AG04450 (cell line): ENCODE results near the gene SEMA4D. TPM values are rescaled to one million over a fixed set of nuclear protein-coding genes. Genes with fewer than 3 reads are reported as not detected.

Source experiments
- CTCF ChIA-PET: fragments of 300-600, 350-600 bp; formaldehyde crosslinking; extraction: SDS; loops from one replicate; lab custom pipeline; 2022; ENCODE audit warnings: antibody characterized with exemption, inconsistent platforms; lab: Charles Lee
- POLR2A ChIA-PET: fragments of 350-600 bp; formaldehyde crosslinking; extraction: SDS; loops from one replicate; lab custom pipeline; 2021; ENCODE audit warnings: antibody characterized with exemption, inconsistent platforms; lab: Yijun Ruan, JAX
- DNase-seq: peaks from one replicate; pipeline ENCODE4 v3.0.0-alpha.2; 2011; ENCODE audit warnings: low read depth, low spot score
- H3K27ac ChIP-seq: one replicate; pipeline ENCODE4 v1.5.1; 2012; ENCODE audit warnings: low read depth, low read length, control low read depth
- H3K27me3 ChIP-seq: one replicate; pipeline ENCODE4 v1.6.0; 2012; ENCODE audit warnings: low read length; ENCODE audit not compliant: control insufficient read depth, insufficient read depth
- H3K4me3 ChIP-seq: 2 replicates; pipeline ENCODE4 v1.5.1; 2011; ENCODE audit warnings: mild to moderate bottlenecking, low read depth, low read length, control low read depth
- H3K9me3 ChIP-seq: 2 replicates; pipeline ENCODE4 v1.5.1; 2012; ENCODE audit warnings: low read length; ENCODE audit not compliant: control insufficient read depth, insufficient read depth
- polyA plus RNA-seq: library from polyadenylated mRNA; depleted of rRNA; stranded (reverse); fragments of >200 nt; gene quantifications from 2 replicates; pipeline ENCODE4 v1.2.3, GENCODE V29; 2011
- TF ChIP-seq, protein P1 (sequence below): IDR thresholded peaks from 2 replicates; pipeline ENCODE4 v1.5.1; 2011; ENCODE audit warnings: low read depth, low read length, control low read depth, inconsistent platforms

SEMA4D gene
- polyA plus RNA-seq, 1 experiment, result 2.8 TPM

DNA sequence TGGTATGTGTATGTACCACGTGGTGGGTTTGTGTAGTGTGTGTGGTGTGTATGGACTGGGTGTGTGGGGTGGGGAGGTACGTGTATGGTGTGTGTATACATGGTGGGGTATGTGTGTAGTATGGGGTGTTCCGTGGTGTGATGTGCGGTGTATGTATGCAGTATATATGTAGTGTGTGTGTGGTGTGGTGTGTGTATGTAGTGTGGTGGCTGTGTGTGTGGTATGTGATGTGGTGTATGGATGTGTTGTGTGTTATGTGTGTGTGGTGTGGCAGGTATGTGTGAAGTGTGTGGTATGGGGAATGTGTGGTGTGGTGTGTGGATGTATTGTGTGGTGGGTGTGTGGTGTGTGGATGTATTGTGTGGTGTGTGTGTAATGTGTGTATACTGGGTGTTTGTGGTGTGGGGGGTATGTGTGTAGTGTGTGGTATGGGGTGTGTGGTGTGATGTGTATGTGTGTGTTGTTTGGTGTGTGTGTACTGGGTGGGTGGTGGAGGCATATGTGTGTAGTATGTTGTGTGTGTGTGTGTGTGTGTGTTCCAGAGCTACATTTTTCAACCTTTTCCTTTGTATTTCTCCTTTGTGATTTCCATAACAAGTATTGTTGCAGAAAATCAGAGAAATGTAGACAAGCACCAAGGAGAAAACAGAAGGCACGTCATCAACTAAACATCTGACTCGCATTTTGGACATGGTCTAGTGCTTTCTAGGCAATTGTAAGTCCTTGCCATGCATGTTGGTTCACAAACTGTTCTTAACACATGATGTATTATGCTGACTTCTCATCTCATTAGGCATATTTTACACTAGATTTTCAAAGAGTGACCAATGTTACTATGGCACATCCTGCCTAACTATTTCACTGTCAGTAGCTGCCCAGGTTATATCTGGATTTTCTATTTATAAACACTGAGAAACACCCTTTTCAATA is 13.2 kb downstream of the SEMA4D start:
- CTCF ChIA-PET, result no interaction called here
- no peak overlapping the region for H3K27ac ChIP-seq
- H3K27me3 ChIP-seq, result no peaks in the 10 kb centered on the region
- TF ChIP-seq, protein P1, sequence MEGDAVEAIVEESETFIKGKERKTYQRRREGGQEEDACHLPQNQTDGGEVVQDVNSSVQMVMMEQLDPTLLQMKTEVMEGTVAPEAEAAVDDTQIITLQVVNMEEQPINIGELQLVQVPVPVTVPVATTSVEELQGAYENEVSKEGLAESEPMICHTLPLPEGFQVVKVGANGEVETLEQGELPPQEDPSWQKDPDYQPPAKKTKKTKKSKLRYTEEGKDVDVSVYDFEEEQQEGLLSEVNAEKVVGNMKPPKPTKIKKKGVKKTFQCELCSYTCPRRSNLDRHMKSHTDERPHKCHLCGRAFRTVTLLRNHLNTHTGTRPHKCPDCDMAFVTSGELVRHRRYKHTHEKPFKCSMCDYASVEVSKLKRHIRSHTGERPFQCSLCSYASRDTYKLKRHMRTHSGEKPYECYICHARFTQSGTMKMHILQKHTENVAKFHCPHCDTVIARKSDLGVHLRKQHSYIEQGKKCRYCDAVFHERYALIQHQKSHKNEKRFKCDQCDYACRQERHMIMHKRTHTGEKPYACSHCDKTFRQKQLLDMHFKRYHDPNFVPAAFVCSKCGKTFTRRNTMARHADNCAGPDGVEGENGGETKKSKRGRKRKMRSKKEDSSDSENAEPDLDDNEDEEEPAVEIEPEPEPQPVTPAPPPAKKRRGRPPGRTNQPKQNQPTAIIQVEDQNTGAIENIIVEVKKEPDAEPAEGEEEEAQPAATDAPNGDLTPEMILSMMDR, result no peak
- no peak for DNase-seq
- H3K9me3 ChIP-seq, result no peaks in the 10 kb centered on the region; the same call in 1 of the 2 replicates
- POLR2A ChIA-PET, result no interaction called here
- no peak overlapping the region for H3K4me3 ChIP-seq

DNA sequence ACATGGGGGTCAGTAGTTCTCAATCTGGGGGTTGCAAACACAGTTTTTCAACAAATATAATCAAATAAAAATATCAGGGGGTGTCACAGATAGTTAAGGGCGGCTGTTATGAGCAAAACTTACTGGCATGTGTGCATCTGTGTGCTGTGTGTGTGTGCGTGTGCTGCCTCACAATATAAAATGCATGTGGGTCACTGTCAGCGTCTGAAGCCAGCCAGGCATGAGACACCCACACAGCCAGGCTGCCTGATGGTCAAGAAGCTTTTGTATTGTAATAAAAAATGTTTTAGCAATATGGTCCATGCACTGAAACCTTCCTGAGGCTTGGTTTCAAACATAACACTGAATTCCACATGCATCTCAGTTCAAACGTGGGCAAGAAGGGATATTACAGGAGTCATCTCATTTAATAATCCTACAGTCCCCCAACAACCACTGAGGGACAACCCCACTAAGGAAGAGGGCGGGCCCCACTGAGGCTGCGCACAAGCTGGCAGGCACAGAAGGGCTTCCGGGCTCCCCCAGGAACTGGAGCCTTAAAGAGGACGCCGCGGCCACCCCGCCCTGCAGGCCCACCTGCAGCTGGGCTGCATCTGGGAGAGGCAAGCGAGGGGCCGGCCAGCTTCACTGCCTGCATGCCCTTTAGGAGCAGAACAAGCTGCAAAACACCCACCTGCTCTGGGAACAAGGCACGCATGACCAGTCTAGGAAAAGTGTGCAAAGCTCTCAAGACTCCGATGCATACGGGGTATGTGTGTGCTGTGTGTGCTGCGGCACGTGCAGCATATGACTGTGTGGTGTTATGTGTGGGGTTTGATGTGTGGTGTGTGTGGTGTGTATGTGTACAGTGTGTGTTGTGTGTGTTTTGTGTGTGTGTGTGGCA is 14.1 kb downstream of the SEMA4D start:
- no peak overlapping the region for H3K27ac ChIP-seq
- no peak overlapping the region for H3K4me3 ChIP-seq
- TF ChIP-seq, protein P1, result no peak
- ChIA-PET POLR2A (no interaction called here), CTCF (no interaction called here)
- H3K9me3 ChIP-seq, result no peaks in the 10 kb centered on the region; the same call in 1 of the 2 replicates
- no peaks in the 10 kb centered on the region for H3K27me3 ChIP-seq
- DNase-seq, result no peak

DNA sequence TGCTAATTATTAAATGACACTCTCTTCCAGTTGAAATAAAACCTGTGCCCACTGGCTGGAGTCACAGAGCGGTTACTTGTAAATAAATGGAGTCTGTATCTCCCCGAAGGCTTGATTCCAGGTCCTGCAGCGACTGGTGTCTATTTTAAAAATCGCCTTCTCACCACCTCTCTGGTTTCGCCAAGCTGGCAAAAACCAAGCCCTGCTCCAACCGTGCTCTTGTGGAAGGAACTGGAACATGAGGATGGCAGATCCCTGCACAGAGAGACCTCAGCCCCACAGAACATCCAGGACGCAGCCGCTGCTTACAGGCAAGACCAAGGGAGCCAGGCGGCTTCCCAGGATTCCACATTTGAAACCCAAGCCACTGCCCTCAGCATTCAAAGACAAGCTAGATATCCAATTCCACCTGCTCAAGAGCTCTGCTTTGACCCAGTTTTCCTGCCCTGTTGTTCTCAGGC is 15.0 kb downstream of the SEMA4D start:
- TF ChIP-seq, protein P1, result no peak
- Histone ChIP-seq H3K4me3 (no peak overlapping the region), H3K27ac (no peak overlapping the region), H3K9me3 (no peaks in the 10 kb centered on the region; the same call in 1 of the 2 replicates), H3K27me3 (no peaks in the 10 kb centered on the region)
- POLR2A ChIA-PET, result no interaction called here
- no peak for DNase-seq
- CTCF ChIA-PET, result no interaction called here

DNA sequence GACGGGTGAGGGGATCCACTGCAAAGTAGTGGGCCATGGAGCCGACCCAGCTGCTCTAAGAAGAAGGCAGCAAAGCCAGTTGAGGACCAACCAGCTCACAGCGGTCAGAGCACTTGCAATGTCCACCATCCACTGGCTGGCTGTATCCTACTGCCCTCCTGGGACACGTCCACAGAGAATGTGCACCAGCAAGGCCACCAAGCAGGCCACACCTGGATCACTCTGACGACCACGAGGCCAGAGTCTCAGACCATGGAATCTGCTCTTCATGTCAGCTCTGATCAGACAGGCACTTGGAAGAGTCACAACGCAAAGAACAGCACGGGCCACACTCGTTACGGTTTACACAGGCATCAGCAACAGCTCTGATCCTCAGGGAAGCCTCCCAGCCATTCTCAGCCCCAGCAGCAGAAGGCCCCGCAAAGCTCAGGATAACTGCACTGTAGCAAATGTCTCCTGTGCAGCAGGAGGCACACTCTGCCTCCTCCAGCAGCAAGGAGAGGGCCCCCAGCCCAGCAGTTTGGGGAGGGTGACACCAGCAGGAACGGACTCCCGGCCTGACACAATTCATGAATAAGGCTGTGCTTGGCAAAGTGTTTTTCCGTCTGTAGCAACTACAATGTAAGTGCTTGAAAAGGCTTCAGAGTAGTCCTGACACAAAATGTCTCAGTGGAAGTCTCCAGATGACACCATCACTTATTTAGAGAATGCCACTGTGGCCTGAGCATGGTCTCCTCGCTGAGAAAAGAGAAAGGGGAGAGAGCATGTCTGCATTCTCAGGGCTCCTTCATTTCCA is 15.7 kb downstream of the SEMA4D start:
- Histone ChIP-seq H3K4me3 (no peak overlapping the region), H3K27ac (no peak overlapping the region)
- POLR2A ChIA-PET, result no interaction called here

More for the DNA sequence above, 15.7 kb downstream of the SEMA4D start:
- TF ChIP-seq, protein P1, result no peak
- CTCF ChIA-PET, result no interaction called here
- no peak for DNase-seq
- Histone ChIP-seq H3K27me3 (no peaks in the 10 kb centered on the region), H3K9me3 (no peaks in the 10 kb centered on the region; the same call in 1 of the 2 replicates)
